GM12801 (cell line): ENCODE measurements around the gene IRF4.

Source experiments
- TF ChIP-seq, protein P1 (sequence below): IDR thresholded peaks from one replicate; pipeline ENCODE4 v1.5.1; 2011; ENCODE audit warnings: control low read depth; ENCODE audit not compliant: insufficient read length; ENCODE audit errors: extremely low read depth

Gene IRF4

GRCh38 chr6:401239-401993 lies 9.9 kb downstream of the IRF4 start:
- TF ChIP-seq, protein P1, sequence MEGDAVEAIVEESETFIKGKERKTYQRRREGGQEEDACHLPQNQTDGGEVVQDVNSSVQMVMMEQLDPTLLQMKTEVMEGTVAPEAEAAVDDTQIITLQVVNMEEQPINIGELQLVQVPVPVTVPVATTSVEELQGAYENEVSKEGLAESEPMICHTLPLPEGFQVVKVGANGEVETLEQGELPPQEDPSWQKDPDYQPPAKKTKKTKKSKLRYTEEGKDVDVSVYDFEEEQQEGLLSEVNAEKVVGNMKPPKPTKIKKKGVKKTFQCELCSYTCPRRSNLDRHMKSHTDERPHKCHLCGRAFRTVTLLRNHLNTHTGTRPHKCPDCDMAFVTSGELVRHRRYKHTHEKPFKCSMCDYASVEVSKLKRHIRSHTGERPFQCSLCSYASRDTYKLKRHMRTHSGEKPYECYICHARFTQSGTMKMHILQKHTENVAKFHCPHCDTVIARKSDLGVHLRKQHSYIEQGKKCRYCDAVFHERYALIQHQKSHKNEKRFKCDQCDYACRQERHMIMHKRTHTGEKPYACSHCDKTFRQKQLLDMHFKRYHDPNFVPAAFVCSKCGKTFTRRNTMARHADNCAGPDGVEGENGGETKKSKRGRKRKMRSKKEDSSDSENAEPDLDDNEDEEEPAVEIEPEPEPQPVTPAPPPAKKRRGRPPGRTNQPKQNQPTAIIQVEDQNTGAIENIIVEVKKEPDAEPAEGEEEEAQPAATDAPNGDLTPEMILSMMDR = no peak

DNA sequence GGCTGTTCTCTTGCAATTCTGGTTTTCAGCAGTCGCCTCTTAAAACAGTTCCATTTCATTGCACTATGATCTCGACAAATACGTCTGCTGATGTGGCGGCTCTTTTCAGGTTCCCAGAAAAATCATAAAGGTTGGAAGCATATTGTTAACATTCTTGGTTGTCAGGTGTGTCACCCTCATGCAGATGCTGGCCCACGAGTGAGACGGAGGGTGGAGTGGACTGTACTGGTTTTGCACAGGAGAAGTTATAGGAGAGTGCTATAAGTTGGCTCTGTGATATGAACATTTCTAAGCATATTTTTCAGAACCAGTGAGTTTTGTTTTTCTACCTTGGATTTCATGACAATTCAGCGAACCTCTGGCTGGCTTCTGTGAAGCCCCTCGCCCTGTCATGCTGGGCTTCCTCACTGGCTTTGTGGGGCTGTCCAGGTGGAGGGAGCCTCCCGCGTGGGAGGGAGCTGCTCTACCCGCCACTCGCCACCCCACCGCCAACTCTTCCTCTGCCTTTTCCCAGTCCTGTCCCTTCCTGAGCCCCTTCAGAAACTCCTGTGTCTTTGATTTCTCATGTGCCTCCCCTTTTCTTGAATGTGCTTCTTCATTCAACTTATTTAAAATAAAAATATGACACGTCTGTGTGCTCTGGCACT lies 10.6 kb downstream of the IRF4 start:
- TF ChIP-seq, protein P1 = no peak

- TF ChIP-seq, protein P1 = no peak
These were observed 11.5 kb downstream of the IRF4 start for GRCh38 chr6:402901-403658.

DNA sequence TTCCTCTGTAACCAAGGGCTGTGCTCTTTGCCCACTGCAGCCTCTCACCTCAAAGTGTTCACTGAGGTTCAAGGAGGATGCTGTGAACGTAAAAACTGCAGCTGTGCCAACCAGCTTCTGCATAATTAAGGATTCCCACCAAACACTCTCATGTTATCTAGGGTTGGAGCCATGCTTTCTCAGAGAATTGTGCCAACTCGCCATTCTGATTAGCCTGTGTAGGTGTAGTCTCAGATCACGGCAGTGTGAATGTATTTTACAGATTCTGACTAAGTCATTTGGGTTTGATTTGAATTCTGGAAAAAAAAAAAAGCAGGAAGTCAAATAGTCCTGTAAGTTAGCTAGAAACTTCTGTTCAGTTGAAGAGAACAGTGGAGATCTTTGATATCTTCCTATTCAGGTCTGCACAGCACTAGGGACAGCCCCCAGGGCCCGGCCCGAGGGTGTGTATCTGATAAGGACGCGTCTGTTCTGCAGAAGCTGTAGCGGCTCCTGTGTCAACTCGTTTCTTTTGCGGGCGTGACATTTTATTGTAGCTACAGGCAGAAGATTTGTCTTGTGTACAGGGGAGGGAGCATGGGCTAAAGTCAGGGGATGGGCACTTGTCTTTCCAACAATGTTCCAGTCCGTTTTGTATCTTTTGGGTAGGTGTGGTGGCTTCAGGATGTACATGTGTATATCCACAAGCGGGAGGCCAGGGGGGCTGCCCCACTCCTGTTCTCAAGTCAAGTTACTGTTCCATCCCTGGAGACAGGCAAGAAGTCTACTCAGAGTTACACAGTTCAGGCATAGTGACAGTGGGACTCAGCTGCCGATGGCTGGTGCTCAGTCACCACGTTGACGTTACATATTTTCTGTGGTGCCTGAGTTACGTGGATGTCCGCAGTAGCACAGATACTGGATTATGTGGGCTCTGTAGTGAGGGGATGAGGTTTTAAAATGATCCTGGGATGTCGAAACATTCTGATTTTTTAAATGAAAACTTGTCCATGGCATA lies 12.4 kb downstream of the IRF4 start:
- TF ChIP-seq, protein P1 = no peak

DNA sequence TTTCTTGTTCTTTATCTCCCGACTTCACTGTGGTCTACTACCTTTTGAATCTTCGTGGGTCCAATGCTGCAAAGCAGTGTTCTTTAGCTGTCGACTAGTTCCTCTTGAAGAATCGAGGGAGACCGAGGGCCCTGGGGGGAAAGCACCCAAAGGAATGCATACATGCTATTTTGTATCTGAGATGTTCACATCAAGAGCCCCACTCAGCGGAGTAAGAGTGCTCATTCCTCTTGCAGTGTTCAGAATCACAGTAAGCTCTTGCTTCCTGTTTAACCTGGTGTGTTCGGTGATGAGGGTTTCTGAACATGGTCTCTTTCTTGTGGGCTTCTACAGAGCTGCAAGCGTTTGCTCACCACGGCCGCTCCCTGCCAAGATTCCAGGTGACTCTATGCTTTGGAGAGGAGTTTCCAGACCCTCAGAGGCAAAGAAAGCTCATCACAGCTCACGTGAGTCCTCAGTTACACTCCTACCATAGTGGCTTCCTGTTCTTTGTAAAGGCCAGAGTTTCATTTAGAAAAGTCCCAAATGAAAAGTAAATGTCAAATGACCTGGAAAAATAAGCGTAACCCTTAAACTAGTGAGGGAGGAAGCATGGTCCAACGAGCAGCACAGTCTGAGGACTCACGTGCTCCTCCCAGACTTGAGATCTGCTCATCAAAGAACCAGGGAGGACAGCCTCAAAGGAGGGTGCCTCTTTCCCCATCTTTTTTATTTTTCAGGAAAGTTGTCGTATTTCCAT lies 13.3 kb downstream of the IRF4 start:
- TF ChIP-seq, protein P1 = no peak

GRCh38 chr6:408148-408547 lies 16.6 kb downstream of the IRF4 start:
- TF ChIP-seq, protein P1 = no peak
